SKM-1 (cell line): Measurements from ENCODE around the gene BRPF1.
"Not testable (repeated sequence)": the region's sequence is repeated elsewhere in the genome, so short reads cannot be mapped to it uniquely, and the experiment has no call there.

ENCODE experiments used
- DNase-seq: peaks from one replicate; lab custom pipeline; 2025; ENCODE audit not compliant: unreplicated experiment; lab: John Stamatoyannopoulos, UW

The BRPF1 gene

DNA sequence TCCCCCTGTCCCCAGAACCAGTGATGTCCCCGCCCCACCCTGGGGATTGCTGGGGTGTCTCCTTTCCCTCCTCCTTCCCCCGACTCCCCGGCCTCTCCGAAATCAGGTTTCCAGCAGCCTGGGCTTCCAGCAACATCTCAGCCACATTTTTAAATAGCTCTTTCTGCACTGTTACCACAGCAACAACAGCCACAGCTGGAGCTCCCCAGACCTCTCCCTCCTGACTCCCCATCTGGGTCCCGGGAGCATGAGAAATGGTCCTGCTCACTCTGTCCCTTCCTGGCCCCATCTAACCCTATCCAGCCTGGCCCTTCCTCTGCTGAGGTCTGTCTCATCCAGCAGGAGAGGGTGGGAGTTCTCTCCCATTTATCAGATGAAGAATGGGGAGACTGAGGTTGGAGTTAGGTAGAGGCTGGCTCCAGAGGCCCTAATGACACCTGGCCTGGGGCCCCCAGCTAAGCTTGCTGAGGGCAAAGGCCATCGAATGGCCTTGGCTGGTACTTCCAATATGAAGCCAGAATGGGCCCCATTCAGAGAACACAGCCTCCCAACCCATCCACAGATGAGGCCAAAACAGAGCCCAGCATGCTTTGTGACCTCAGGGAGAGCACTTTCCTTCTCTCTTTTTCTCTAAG, 36.7 kb downstream of the BRPF1 start:
- no peak for DNase-seq

DNA sequence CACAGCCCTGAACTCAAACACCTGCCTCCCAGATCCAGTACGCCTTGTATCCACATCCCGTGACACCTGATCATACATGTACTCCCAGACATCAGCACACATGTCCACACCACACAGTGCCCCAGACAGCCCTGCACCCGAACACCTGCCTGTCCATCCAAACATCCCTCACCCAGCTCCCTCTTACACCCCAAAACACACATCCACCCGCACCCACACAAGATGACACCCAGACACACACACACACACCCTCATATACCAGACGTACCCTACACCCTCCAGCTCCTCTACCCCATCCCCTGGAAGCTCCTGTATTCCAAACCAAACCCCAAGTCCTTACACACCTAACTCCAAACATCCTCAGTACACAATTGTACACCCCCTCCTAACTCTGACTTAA, 37.5 kb downstream of the BRPF1 start:
- no peak for DNase-seq

DNA sequence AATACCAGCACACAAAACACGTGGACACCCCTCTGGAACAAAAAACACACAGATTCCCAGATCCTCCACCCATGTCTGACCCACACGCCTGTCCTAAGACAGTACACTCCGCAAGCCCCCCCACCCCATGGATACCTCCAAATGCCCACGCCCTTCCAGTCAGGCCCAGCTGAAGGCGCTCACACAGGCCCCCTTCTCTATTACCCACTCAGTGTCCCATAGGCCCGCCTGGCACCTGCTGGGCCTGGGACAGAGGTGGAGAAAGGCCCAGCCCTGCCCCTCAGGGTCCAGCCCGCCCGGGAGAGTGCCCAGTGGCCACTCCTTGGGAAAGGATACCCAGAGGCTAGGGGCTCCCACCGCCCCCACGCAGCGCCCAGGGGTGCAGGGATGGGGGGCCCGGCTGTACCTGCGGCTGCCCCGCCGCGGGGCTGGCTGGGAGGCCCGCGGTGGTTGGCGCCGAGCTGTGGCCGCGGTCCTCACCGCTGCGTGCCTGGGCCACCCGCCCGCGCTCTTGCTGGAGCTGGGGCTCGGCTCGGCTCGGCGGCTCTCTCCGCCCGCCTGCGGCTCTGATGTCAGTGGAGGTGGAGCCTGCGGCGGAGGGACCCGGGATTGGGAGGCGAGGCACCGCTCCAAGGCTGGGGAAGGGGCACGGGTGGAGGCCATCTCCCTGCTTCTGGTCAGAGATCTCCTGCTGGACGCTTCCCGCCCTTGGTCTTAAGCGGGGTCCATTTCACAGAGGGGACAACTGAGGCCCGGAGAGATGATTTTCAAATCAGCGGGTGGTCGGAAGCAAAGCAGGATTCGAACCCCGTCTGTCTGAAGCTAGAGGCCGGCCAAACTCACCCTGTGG, 38.1 kb downstream of the BRPF1 start, which contains the start of gene CAMK1:
TSS of gene CAMK1 (minus strand) at position 522 of the 850 bp plus-strand sequence. CDS start 2,198 bp downstream, outside the sequence.
- no peak for DNase-seq

- DNase-seq = no peak
These were observed 38.8 kb downstream of the BRPF1 start for GRCh38 chr3:9770276-9770812.

GRCh38 chr3:9771007-9771406, 39.5 kb downstream of the BRPF1 start:
- DNase-seq = not testable (repeated sequence)

DNA sequence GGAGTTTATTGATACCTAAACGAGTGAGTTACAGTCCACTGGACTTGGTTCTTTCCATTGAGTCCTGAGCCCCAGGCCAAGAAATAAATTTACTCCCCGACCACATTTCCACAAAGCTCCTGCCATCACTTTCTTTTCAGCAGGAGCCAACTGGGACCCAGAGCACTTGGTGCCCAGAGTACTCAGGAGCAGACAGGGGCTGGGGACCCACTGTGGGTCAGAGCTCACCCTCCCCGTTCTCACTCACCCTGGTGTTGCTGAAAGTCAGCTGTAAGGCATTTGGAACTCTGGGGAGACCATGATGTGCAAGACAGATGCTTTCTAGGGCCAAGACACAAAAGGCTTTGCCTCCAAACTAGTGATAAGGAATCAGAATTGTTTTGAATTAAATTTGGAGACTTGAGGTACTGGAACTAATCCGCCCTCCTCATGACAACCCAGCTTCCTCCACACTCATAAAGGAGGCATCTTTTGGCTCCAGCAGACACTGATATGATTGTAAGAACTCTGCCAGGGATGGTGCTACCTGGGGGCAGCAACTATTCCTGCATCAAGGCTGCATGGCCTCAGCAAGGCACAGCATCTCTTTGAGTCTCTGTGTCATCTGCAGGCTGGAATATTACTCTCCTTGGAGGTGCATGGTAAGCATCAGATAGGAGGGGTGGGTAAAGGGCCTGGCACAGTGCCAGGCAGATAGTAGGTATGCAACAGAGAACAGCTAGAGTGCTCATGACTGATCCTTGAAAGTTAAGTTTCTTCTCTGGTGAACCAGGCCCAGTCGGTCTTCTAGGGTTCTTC, 45.6 kb downstream of the BRPF1 start:
- no peak for DNase-seq

GRCh38 chr3:9777694-9778021, 46.1 kb downstream of the BRPF1 start:
- DNase-seq = no peak

DNA sequence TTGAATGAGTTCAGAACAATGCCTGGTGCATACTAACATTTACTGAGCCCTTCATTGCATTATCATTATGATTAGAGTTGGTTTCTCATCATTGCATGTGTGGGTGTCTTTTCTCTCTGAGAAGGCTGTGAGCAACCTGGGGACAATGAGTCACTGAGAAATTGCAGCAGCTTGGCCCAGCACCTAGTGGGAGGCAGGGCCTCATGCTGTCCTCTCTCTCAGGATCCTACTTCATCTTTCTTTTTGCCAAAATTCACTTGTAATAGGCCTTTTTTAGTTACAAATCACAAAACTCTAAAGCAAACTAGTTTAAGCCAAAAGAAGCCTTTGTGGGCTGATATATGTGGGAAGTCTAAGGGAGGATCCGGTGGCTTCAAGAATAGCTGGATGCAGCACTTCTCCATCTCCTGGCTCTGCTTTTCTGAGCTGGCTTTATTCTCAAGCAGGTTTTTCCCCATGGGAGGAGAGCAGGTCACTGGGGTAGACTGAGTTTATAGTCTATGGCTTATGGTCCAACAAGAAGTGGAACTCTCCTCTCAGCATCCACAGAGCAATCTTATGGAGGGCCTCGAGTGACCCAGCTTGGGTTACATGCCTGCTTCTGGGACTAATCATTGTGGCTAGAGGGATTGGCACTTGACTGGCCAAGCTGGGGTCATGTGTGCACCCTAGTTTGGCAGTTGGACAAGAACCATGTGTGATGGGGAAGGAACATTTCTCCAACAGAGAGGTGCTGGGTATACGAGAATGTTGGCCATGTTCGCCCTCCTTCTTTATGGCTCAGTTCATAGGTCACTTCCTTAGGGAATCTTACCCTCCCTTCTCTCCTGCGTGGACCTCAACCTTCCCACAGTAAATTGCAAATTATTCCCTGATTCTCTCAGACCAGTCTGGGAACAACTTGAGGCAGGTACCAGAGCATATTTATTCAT, 46.9 kb downstream of the BRPF1 start:
- DNase-seq = no peak

DNA sequence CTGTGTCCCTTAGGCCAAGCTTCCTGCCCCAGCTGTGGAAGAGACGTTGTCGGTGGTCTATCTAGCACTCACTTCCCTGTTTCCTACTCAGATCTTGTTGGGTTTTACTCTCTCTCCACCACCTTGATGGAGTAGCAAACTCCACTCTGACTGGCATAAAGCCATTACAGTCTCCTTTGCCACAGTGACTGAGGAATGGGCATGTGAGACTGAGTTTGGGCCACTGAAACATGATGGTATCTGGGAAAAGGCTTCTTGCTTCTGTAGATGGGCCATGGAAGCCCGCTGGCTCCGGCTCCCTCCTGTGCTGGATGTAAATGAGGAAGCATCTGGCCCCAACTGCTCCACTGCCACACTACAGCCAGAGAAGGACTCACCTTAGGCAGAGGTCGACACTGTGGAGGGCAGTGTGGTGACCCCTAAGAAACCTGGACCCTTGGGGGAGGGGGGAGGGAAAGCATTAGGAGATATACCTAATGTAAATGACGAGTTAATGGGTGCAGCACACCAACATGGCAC, 47.6 kb downstream of the BRPF1 start:
- no peak for DNase-seq

DNA sequence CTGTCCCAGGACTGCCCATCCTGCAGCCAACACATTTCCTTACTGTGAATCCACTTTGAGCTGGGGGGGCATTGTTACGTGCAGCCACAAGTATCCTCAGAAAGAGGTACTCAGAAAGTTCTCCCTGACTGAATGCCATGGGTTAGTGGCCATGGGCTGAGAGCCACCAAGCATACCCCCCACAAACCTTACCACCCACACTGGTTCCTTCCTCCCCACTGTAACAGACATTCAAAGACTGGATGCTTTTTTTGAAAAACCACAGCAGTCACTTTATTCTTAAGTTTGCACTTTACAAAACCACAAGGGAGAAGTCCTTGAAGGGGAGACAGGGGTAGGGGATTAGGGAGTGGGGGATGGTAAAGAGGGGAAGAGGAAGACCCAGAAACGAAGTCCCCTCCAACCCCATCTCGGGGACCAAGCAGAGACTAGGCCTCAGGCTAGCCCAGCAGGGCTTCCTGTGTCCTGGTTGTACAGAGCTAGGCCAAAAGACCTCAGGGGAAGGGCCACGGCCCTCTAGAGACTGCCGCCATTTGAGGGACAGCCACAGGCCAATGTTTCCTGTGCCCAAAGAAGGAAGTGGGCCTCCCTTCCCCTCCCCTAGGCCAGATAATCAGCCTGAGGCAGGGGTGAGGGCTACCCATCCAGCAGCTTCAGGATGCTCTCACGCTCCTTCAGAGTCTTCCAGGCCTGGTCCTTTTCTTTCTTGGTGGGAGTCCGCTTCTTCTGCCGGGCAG, 48.4 kb downstream of the BRPF1 start:
- peak; percentile 91 for DNase-seq

DNA sequence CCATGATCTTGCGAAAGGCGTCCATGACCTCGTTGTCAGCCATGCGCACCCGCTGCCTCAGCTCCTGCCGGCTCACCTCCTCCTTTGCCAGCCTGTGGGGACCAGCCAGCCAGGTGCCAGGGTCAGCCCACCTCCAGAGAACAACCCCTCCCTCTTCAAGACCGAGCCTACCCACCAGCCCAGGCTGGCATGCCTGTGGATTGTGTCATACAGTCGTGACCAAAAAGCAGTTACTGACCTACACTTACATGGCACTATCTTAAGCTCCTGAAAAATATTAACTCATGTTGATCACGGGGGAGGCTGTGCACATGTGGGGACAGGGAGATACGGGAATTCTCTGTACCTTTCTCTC, 48.9 kb downstream of the BRPF1 start:
- DNase-seq = no peak

DNA sequence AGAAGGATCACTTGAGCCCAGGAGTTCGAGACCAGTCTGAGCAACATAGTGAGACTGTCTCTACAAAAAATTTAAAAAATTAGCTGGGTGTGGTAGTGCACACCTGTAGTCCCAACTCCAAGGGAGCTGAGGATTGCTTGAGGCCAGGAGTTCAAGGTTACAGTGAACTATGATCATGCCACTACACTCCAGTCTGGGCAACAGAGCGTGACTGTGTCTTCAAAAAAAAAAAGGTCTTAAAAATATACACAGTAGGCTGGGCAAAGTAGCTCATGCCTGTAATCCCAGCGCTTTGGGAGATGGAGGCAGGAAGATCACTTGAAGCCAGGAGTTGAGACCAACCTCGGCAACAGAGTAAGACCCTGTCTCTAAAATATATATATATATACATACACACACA, 49.4 kb downstream of the BRPF1 start:
- no peak for DNase-seq

DNA sequence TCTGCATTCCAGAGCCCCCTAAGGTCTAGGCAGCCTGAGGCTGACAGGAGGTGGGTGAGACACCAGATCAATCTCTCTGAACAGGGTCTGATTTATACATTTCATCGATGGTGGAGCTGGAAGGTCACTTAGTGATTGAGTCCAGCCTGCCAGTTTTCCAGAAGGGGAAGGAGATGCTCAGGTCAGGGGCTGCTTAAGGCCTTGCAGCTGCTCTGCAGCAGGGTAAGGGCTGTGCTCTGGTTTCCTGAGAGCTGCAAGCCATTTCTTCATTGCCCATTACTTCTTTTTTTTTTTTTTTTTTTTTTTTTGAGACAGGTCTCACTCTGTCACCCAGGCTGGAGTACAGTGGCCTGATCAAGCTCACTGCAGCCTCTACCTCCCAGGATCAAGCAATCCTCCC, 50.0 kb downstream of the BRPF1 start:
- no peak for DNase-seq

GRCh38 chr3:9781978-9782603, 50.6 kb downstream of the BRPF1 start:
- DNase-seq = no peak

DNA sequence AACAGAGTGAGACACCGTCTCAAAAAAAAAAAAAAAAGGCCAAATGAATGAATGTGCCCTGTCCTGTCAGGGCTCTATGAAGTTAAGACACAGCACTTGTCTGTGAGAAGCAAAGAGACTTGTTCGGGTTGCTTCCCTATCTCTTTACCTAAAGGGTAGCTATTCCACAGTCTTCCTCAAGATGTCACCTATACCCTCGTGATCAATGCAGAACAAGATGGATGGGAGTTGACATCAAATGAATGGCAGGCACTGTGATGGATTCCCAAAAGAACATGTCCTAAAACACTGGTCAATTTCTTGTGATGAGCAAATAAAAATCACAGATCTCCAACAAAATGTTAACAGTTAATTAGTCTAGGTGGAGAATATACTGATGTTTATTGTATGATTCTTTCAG, 51.2 kb downstream of the BRPF1 start:
- DNase-seq = no peak

GRCh38 chr3:9783954-9784353, 52.4 kb downstream of the BRPF1 start:
- no peak for DNase-seq

GRCh38 chr3:9784965-9785364, 53.4 kb downstream of the BRPF1 start:
- no peak for DNase-seq

- DNase-seq = no peak
These were observed 54.1 kb downstream of the BRPF1 start for GRCh38 chr3:9785602-9786001.

DNA sequence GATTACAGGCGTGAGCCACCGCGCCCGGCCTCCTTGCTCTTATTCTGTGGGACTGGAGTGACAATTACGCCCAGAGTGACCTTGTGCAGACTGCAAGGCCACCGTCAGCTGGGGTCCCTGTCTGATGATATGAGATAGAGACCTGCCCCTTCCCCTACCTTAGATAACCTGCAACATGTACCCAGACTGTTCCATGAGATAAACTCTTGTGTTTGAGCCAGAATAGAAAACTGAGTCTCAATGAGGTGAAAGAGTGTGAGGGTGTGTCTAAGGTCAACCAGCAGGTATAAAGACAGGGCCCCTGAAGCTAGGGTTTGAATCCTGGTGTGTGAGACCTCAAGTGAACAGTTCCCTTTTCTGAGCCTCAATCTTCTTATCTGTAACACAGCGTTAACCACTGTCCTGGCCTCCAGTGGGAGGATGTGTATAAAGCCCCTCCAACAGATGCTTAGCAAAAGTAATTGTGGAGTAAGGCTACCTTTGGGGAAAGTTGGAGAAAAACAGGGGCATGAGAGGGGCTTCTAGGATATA, 54.7 kb downstream of the BRPF1 start:
- no peak for DNase-seq
